CD4-positive, alpha-beta T cell (primary cell): ENCODE results near the gene DYNC1H1. TPM values are rescaled to one million over a fixed set of nuclear protein-coding genes. Genes with fewer than 3 reads are reported as not detected.
"Not testable (repeated sequence)": the region's sequence is repeated elsewhere in the genome, so short reads cannot be mapped to it uniquely, and the experiment has no call there.

Experiments
- ATAC-seq: fragments of 200-7000 bp; cut with Tn5 transposase; one replicate; pipeline ENCODE4 v1.10.0; 2022; ENCODE audit warnings: mild to moderate bottlenecking; ENCODE audit not compliant: poor library complexity
- CTCF ChIA-PET: fragments of 350-600 bp; sonication (Branson Sonifier 250); formaldehyde crosslinking; loops from one replicate; lab custom pipeline; 2021; ENCODE audit warnings: antibody characterized with exemption, inconsistent platforms; lab: Charles Lee
- POLR2A ChIA-PET: fragments of 350-600 bp; sonication (Branson Sonifier 250); formaldehyde crosslinking; loops from one replicate; lab custom pipeline; 2021; ENCODE audit warnings: antibody characterized with exemption, inconsistent platforms; lab: Charles Lee
- DNase-seq, 14 experiments: peaks; one replicate each; pipeline ENCODE4 v3.0.0-alpha.2; 2013 to 2020; ENCODE audit warnings: mixed read lengths in 2 of 14
- H3K27ac ChIP-seq, 2 donors: one replicate each; pipeline versions ENCODE4 v1.5.1 to v1.7.0; 2013; ENCODE audit warnings: low read length in 2 of 2, low read depth in 1 of 2, mild to moderate bottlenecking in 1 of 2
- H3K27me3 ChIP-seq, 2 experiments: 1 replicate in 1 of 2; 2 replicates in 1 of 2; pipeline versions ENCODE4 v1.6.1 to v1.7.0; 2013; ENCODE audit warnings: low read length in 2 of 2, control low read depth in 1 of 2, mild to moderate bottlenecking in 1 of 2, moderate library complexity in 1 of 2; ENCODE audit not compliant: insufficient read depth in 2 of 2, control insufficient read depth in 1 of 2
- H3K36me3 ChIP-seq: one replicate; pipeline ENCODE4 v1.6.1; 2013; ENCODE audit warnings: low read length, control low read depth; ENCODE audit not compliant: insufficient read depth
- H3K4me1 ChIP-seq: one replicate; pipeline ENCODE4 v1.6.1; 2013; ENCODE audit warnings: low read length, control low read depth; ENCODE audit not compliant: insufficient read depth
- H3K4me3 ChIP-seq: one replicate; pipeline ENCODE4 v1.5.1; 2013; ENCODE audit warnings: mild to moderate bottlenecking, low read length, moderate library complexity
- H3K9me3 ChIP-seq, 2 experiments: 1 replicate in 1 of 2; 2 replicates in 1 of 2; pipeline versions ENCODE4 v1.6.1 to v1.7.0; 2013; ENCODE audit warnings: low read length in 2 of 2, mild to moderate bottlenecking in 2 of 2, control low read depth in 1 of 2, moderate library complexity in 1 of 2; ENCODE audit not compliant: control insufficient read depth in 1 of 2, insufficient read depth in 1 of 2
- H3K27ac Mint-ChIP-seq: one replicate; pipeline ENCODE4 v1.8.0; 2020; ENCODE audit warnings: mixed read lengths
- H3K27me3 Mint-ChIP-seq: one replicate; pipeline ENCODE4 v1.8.0; 2021; ENCODE audit warnings: mixed read lengths
- H3K36me3 Mint-ChIP-seq: one replicate; pipeline ENCODE4 v1.8.0; 2021; ENCODE audit warnings: low read depth, mixed read lengths
- H3K4me1 Mint-ChIP-seq: one replicate; pipeline ENCODE4 v1.8.0; 2021; ENCODE audit warnings: low read depth, mixed read lengths
- H3K4me3 Mint-ChIP-seq: one replicate; pipeline ENCODE4 v1.8.0; 2020; ENCODE audit warnings: mild to moderate bottlenecking, mixed read lengths
- H3K9me3 Mint-ChIP-seq: one replicate; pipeline ENCODE4 v1.8.0; 2020; ENCODE audit warnings: mixed read lengths
- CTCF ChIP-seq: fragments of 200-600 bp; IDR thresholded peaks from one replicate; pipeline ENCODE4 v1.8.0; 2022; ENCODE audit warnings: antibody characterized with exemption, mild to moderate bottlenecking
- intact Hi-C, 2 experiments: fragments of 100-400 bp; cut with DNase I in 1 of 2; cut with micrococcal nuclease in 1 of 2; formaldehyde crosslinking; loops; one replicate each; pipeline versions ENCODE4 v1.15.1 to v1.9.0; 2023 to 2025; cut with DNase I, micrococcal nuclease
- total RNA-seq, 174 experiments: library from RNA in 2 of 174; stranded (reverse) in 2 of 174; gene quantifications; one replicate each; pipeline ENCODE4 v1.2.3 and lab custom pipeline; 2021 to 2026

The DYNC1H1 gene
- total RNA-seq, 2 experiments from 2014 or later: 286 to 293 TPM

- no peak for DNase-seq
- Histone ChIP-seq H3K27me3 (no peaks in the 10 kb centered on the region), H3K36me3 (peaks cover 58% of the 10 kb centered on the region), H3K4me1 (peaks cover 15% of the 10 kb centered on the region), H3K4me3 (no peak overlapping the region), H3K9me3 (no peaks in the 10 kb centered on the region), H3K27ac (no peak overlapping the region)
- TF ChIP-seq CTCF: no peak
- Mint-ChIP-seq H3K4me1 (peaks cover 49% of the 10 kb centered on the region), H3K4me3 (no peak overlapping the region), H3K27ac (no peak overlapping the region), H3K9me3 (no peaks in the 10 kb centered on the region), H3K36me3 (peaks cover 66% of the 10 kb centered on the region), H3K27me3 (no peaks in the 10 kb centered on the region)
- ATAC-seq: no peak
- intact Hi-C loops: no loop called here
- ChIA-PET POLR2A (interaction anchor here (1.9 kb wide), 1 partner anchor 8 kb away, joined by 6 read pairs; no protein-coding TSS in a partner anchor), CTCF (no interaction called here)
Observed at GRCh38 chr14:102079700-102079979, 115.3 kb downstream of the DYNC1H1 start.

- ChIA-PET CTCF (no interaction called here), POLR2A (interaction anchor here (1.9 kb wide), 1 partner anchor 7 kb away, joined by 6 read pairs; no protein-coding TSS in a partner anchor)
- H3K9me3 Mint-ChIP-seq: no peaks in the 10 kb centered on the region
- H3K36me3 Mint-ChIP-seq: peaks cover 74% of the 10 kb centered on the region
- Histone ChIP-seq H3K27me3 (no peaks in the 10 kb centered on the region), H3K36me3 (peaks cover 66% of the 10 kb centered on the region), H3K4me3 (no peak overlapping the region), H3K27ac (no peak overlapping the region), H3K9me3 (no peaks in the 10 kb centered on the region), H3K4me1 (peaks cover 22% of the 10 kb centered on the region)
- H3K27me3 Mint-ChIP-seq: no peaks in the 10 kb centered on the region
- no peak for TF ChIP-seq CTCF
- H3K4me3 Mint-ChIP-seq: peak overlapping the region; percentile 25
- no peak for ATAC-seq
- no peak overlapping the region for H3K27ac Mint-ChIP-seq
- intact Hi-C loops: loop anchor here (10.0 kb wide), 2 partner anchors 46 to 266 kb away; no protein-coding TSS in a partner anchor
- no peak for DNase-seq
- peaks cover 57% of the 10 kb centered on the region for H3K4me1 Mint-ChIP-seq
Observed at GRCh38 chr14:102080183-102081080, 116.1 kb downstream of the DYNC1H1 start.

- POLR2A ChIA-PET: no interaction called here
- Histone ChIP-seq H3K4me1 (peaks cover 30% of the 10 kb centered on the region), H3K27ac (no peak overlapping the region), H3K4me3 (no peak overlapping the region), H3K36me3 (peaks cover 71% of the 10 kb centered on the region), H3K9me3 (no peaks in the 10 kb centered on the region), H3K27me3 (no peaks in the 10 kb centered on the region)
- Mint-ChIP-seq H3K4me1 (peaks cover 67% of the 10 kb centered on the region), H3K27ac (peak overlapping the region; percentile 50), H3K4me3 (peak overlapping the region; percentile 9), H3K27me3 (no peaks in the 10 kb centered on the region), H3K9me3 (no peaks in the 10 kb centered on the region), H3K36me3 (peaks cover 84% of the 10 kb centered on the region)
- DNase-seq: no peak
- CTCF ChIA-PET: no interaction called here
- no peak for ATAC-seq
- TF ChIP-seq CTCF: no peak
- intact Hi-C loops: loop anchor here (10.0 kb wide), 2 partner anchors 47 to 267 kb away; no protein-coding TSS in a partner anchor
Observed at GRCh38 chr14:102081231-102082080, 117.1 kb downstream of the DYNC1H1 start.

- not testable (repeated sequence) for ATAC-seq, H3K27me3 ChIP-seq, H3K4me3 ChIP-seq, DNase-seq, H3K27me3 Mint-ChIP-seq, H3K9me3 Mint-ChIP-seq, H3K9me3 ChIP-seq
- POLR2A ChIA-PET: interaction anchor here (0.6 to 1.1 kb wide), 2 partner anchors 62 to 232 kb away, joined by 3 read pairs; no protein-coding TSS in a partner anchor
- H3K4me3 Mint-ChIP-seq: peak overlapping the region; percentile 98
- CTCF ChIA-PET: interaction anchor here (0.9 to 1.4 kb wide), 2 partner anchors 21 to 24 kb away, joined by 3 read pairs; no protein-coding TSS in a partner anchor
- H3K27ac Mint-ChIP-seq: peak overlapping the region; percentile 91
- Histone ChIP-seq H3K27ac (peak overlapping the region; percentile 31 to 37), H3K4me1 (peaks cover 51% of the 10 kb centered on the region), H3K36me3 (peaks cover 63% of the 10 kb centered on the region)
- H3K36me3 Mint-ChIP-seq: peaks cover 73% of the 10 kb centered on the region
- peaks cover 79% of the 10 kb centered on the region for H3K4me1 Mint-ChIP-seq
- intact Hi-C loops: loop anchor here (10.0 kb wide), 2 partner anchors 50 to 270 kb away; no protein-coding TSS in a partner anchor
Observed at GRCh38 chr14:102084522-102084921, 120.1 kb downstream of the DYNC1H1 start.
